ENCODE measurements around the gene IL24.

Gene IL24

DNA sequence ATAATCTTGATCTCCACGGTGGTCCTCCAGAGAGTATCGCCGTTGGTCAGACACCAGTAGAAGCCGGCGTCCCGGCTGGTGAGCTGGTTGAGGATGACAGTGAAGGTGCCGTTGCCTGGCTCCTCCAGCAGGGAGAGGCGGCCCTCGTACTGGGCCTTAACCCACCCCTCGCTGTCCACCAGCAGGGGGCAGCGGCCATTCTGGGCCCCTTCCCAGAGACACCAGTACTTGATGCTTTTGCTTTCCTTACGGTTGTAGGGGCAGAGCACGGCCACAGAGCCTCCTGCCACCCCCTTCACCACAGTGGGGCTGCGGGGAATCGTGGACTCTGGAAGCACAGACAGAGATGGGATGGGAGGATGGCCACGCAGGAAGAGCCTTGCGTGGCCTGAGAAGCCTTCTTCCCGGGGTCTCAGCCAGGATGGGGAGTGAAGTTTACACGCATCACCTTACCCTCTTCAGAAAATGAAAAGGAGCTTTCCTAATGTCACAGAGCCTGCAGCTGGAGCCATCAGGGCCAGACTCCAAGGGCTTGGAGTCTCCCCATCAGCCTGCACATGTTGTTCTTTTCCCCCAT lies 38.3 kb downstream of the IL24 start:
- Histone ChIP-seq H3K36me3 (ENCODE audit: control insufficient read depth, low read depth, low read length) (no peaks in the 10 kb centered on the region), H3K4me3 (ENCODE audit: low read length) (no peak overlapping the region), H3K9ac (ENCODE audit: low read length) (no peak overlapping the region), H3K9me3 (ENCODE audit: control insufficient read depth, low read depth, low read length) (no peaks in the 10 kb centered on the region), H3K4me1 (ENCODE audit: control insufficient read depth, low read depth, low read length) (no peaks in the 10 kb centered on the region), H3K27me3 (ENCODE audit: control insufficient read depth, insufficient read depth, low read length) (no peaks in the 10 kb centered on the region), H3K27ac (ENCODE audit: low read length) (no peak overlapping the region)

DNA sequence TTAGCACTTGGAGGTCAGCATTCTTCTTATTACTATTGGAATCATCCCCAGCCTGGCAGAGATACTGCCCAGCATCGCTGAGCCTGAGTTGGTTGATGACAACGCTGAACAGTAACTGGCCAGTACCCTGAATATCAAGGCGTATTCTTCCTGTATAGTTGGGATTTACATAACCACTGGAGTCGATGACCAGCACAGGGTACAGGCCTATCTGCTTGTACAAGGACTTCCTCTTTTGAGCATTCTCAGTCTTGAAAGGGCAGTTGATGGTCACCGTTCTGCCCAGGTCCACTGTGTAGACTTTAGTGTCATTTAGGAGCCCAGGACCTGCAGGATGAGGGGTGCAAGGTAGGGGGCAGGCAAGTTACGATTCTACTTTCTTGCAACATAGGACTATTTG lies 40.2 kb downstream of the IL24 start:
- no peaks in the 10 kb centered on the region for H3K27me3 ChIP-seq (ENCODE audit: control insufficient read depth, insufficient read depth, low read length)

DNA sequence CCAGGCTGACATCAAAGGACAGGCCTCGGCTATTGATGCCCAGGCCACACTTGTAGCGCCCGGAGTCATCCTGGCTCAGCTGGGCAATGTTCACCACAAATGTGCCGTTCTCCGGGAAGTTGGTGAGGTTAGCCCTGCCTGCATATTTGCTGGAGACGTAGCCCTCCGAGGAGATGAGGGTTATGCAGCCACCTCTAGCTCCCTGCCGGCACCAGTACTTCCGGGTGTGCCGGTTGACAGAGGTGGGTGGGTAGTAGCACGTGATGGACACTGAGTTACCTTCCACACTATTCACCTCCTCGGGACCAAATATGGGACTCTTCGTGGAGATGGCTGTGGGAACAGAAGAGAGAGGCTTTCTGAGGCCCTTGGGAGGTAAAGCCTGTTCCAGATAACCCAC lies 41.9 kb downstream of the IL24 start:
- Histone ChIP-seq H3K27me3 (ENCODE audit: control insufficient read depth, insufficient read depth, low read length) (no peaks in the 10 kb centered on the region), H3K9me3 (ENCODE audit: control insufficient read depth, low read depth, low read length) (no peaks in the 10 kb centered on the region), H3K36me3 (ENCODE audit: control insufficient read depth, low read depth, low read length) (no peaks in the 10 kb centered on the region), H3K9ac (ENCODE audit: low read length) (no peak overlapping the region), H3K4me1 (ENCODE audit: control insufficient read depth, low read depth, low read length) (no peaks in the 10 kb centered on the region), H3K27ac (ENCODE audit: low read length) (no peak overlapping the region), H3K4me3 (ENCODE audit: low read length) (no peak overlapping the region)

More for the DNA sequence above, 40.2 kb downstream of the IL24 start:
- Histone ChIP-seq H3K4me3 (ENCODE audit: low read length) (no peak overlapping the region), H3K9ac (ENCODE audit: low read length) (no peak overlapping the region), H3K36me3 (ENCODE audit: control insufficient read depth, low read depth, low read length) (no peaks in the 10 kb centered on the region), H3K27ac (ENCODE audit: low read length) (no peak overlapping the region), H3K9me3 (ENCODE audit: control insufficient read depth, low read depth, low read length) (no peaks in the 10 kb centered on the region), H3K4me1 (ENCODE audit: control insufficient read depth, low read depth, low read length) (no peaks in the 10 kb centered on the region)

DNA sequence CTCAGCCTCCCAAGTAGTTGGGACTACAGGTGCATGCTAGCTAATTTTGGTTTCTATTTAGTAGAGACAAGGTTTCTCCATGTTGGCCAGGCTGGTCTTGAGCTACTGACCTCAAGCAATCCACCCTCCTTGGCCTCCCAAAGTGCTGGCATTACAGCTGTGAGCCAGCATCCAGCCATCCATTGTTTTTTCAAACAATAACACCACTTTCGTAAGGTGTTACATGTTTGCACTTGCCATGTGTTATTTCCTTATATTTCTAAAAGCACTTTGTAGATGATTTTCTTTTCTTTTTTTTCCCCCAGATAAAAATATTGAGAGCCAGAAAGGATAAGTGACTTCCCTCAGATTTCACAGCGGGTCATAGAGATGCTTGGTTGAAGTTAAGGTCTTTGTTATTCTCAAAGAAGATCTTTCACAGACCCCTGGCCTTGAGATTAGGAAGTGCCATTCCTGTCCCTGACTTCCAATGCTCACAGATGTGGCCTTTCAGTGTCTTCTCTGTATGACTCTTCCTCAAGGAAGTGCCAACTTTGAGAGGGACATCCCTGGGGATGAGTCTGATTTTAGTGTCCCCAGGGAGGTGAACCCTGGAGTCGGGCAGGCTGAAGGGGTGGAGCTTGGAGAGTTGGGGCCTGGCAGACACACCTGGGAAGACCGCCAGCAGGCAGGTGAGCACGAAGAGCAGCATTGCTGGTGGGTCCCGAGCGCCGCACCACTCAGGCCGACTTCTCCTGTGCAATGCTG lies 42.8 kb downstream of the IL24 start:
- H3K9me3 ChIP-seq (ENCODE audit: control insufficient read depth, low read depth, low read length): no peaks in the 10 kb centered on the region
- H3K4me3 ChIP-seq (ENCODE audit: low read length): no peak overlapping the region
- no peak overlapping the region for H3K9ac ChIP-seq (ENCODE audit: low read length)
- no peaks in the 10 kb centered on the region for H3K4me1 ChIP-seq (ENCODE audit: control insufficient read depth, low read depth, low read length)
- no peaks in the 10 kb centered on the region for H3K27me3 ChIP-seq (ENCODE audit: control insufficient read depth, insufficient read depth, low read length)
- H3K27ac ChIP-seq (ENCODE audit: low read length): no peak overlapping the region
- H3K36me3 ChIP-seq (ENCODE audit: control insufficient read depth, low read depth, low read length): no peaks in the 10 kb centered on the region

- H3K9me3 ChIP-seq (ENCODE audit: control insufficient read depth, low read depth, low read length): no peaks in the 10 kb centered on the region
- no peaks in the 10 kb centered on the region for H3K27me3 ChIP-seq (ENCODE audit: control insufficient read depth, insufficient read depth, low read length)
Measured at GRCh38 chr1:206940588-206940936, 43.3 kb downstream of the IL24 start.

GRCh38 chr1:206941766-206942418 lies 44.6 kb downstream of the IL24 start:
- Histone ChIP-seq H3K27me3 (ENCODE audit: control insufficient read depth, insufficient read depth, low read length) (no peaks in the 10 kb centered on the region), H3K36me3 (ENCODE audit: control insufficient read depth, low read depth, low read length) (no peaks in the 10 kb centered on the region), H3K9ac (ENCODE audit: low read length) (no peak overlapping the region), H3K9me3 (ENCODE audit: control insufficient read depth, low read depth, low read length) (no peaks in the 10 kb centered on the region), H3K27ac (ENCODE audit: low read length) (no peak overlapping the region), H3K4me1 (ENCODE audit: control insufficient read depth, low read depth, low read length) (no peaks in the 10 kb centered on the region), H3K4me3 (ENCODE audit: low read length) (no peak overlapping the region)

More at GRCh38 chr1:206940588-206940936, 43.3 kb downstream of the IL24 start:
- no peak overlapping the region for H3K4me3 ChIP-seq (ENCODE audit: low read length)
- no peaks in the 10 kb centered on the region for H3K36me3 ChIP-seq (ENCODE audit: control insufficient read depth, low read depth, low read length)
- H3K4me1 ChIP-seq (ENCODE audit: control insufficient read depth, low read depth, low read length): no peaks in the 10 kb centered on the region
- no peak overlapping the region for H3K9ac ChIP-seq (ENCODE audit: low read length)
- H3K27ac ChIP-seq (ENCODE audit: low read length): no peak overlapping the region

- Histone ChIP-seq H3K36me3 (ENCODE audit: control insufficient read depth, low read depth, low read length) (no peaks in the 10 kb centered on the region), H3K4me1 (ENCODE audit: control insufficient read depth, low read depth, low read length) (no peaks in the 10 kb centered on the region), H3K9ac (ENCODE audit: low read length) (no peak overlapping the region), H3K27ac (ENCODE audit: low read length) (no peak overlapping the region), H3K4me3 (ENCODE audit: low read length) (no peak overlapping the region), H3K27me3 (ENCODE audit: control insufficient read depth, insufficient read depth, low read length) (no peaks in the 10 kb centered on the region), H3K9me3 (ENCODE audit: control insufficient read depth, low read depth, low read length) (no peaks in the 10 kb centered on the region)
Measured at GRCh38 chr1:206944703-206945102, 47.5 kb downstream of the IL24 start.

- Histone ChIP-seq H3K27ac (ENCODE audit: low read length) (no peak overlapping the region), H3K9ac (ENCODE audit: low read length) (no peak overlapping the region), H3K9me3 (ENCODE audit: control insufficient read depth, low read depth, low read length) (no peaks in the 10 kb centered on the region), H3K4me3 (ENCODE audit: low read length) (no peak overlapping the region), H3K36me3 (ENCODE audit: control insufficient read depth, low read depth, low read length) (no peaks in the 10 kb centered on the region), H3K4me1 (ENCODE audit: control insufficient read depth, low read depth, low read length) (no peaks in the 10 kb centered on the region), H3K27me3 (ENCODE audit: control insufficient read depth, insufficient read depth, low read length) (no peaks in the 10 kb centered on the region)
Measured at GRCh38 chr1:206945779-206946178, 48.5 kb downstream of the IL24 start.

GRCh38 chr1:206946261-206946660 lies 49.0 kb downstream of the IL24 start, which contains the start of gene PIGR:
Gene PIGR (minus strand): TSS chr1:206946466. CDS start chr1:206940531, 5,935 bp downstream.
- Histone ChIP-seq H3K4me3 (ENCODE audit: low read length) (no peak within 1 kb of the TSS), H3K27ac (ENCODE audit: low read length) (no peak within 1 kb of the TSS), H3K27me3 (ENCODE audit: control insufficient read depth, insufficient read depth, low read length) (no peaks in the 10 kb centered on the region), H3K4me1 (ENCODE audit: control insufficient read depth, low read depth, low read length) (no peaks in the 10 kb centered on the region), H3K9me3 (ENCODE audit: control insufficient read depth, low read depth, low read length) (no peaks in the 10 kb centered on the region), H3K9ac (ENCODE audit: low read length) (no peak within 1 kb of the TSS), H3K36me3 (ENCODE audit: control insufficient read depth, low read depth, low read length) (no peaks in the 10 kb centered on the region)

- Histone ChIP-seq H3K9me3 (ENCODE audit: control insufficient read depth, low read depth, low read length) (no peaks in the 10 kb centered on the region), H3K36me3 (ENCODE audit: control insufficient read depth, low read depth, low read length) (no peaks in the 10 kb centered on the region), H3K27ac (ENCODE audit: low read length) (no peak overlapping the region), H3K9ac (ENCODE audit: low read length) (no peak overlapping the region), H3K4me3 (ENCODE audit: low read length) (no peak overlapping the region), H3K4me1 (ENCODE audit: control insufficient read depth, low read depth, low read length) (no peaks in the 10 kb centered on the region), H3K27me3 (ENCODE audit: control insufficient read depth, insufficient read depth, low read length) (no peaks in the 10 kb centered on the region)
Measured at GRCh38 chr1:206947255-206947654, 50.0 kb downstream of the IL24 start.

DNA sequence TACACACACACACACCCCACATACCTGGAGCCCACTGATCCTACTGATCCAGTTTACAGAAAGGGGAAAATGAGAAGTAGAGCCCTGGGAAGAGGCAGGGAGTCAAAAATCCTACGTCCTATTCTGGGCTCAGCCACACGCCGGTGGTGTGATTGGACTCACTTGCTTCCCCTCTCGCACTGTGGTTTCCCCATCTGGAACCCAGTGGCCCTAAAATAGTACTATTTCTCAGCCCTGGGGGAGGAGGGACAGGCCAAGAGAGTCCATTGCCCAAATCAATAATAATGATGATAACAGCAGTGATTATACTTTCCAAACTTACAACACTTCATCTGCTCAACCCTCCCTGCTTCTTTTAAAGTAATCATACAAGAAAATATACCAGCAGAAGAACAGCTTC lies 52.0 kb downstream of the IL24 start:
- Histone ChIP-seq H3K9ac (ENCODE audit: low read length) (no peak overlapping the region), H3K4me1 (ENCODE audit: control insufficient read depth, low read depth, low read length) (no peaks in the 10 kb centered on the region), H3K36me3 (ENCODE audit: control insufficient read depth, low read depth, low read length) (no peaks in the 10 kb centered on the region), H3K9me3 (ENCODE audit: control insufficient read depth, low read depth, low read length) (no peaks in the 10 kb centered on the region), H3K27me3 (ENCODE audit: control insufficient read depth, insufficient read depth, low read length) (no peaks in the 10 kb centered on the region), H3K27ac (ENCODE audit: low read length) (no peak overlapping the region), H3K4me3 (ENCODE audit: low read length) (no peak overlapping the region)

GRCh38 chr1:206949641-206950040 lies 52.4 kb downstream of the IL24 start:
- Histone ChIP-seq H3K9ac (ENCODE audit: low read length) (no peak overlapping the region), H3K27ac (ENCODE audit: low read length) (no peak overlapping the region), H3K9me3 (ENCODE audit: control insufficient read depth, low read depth, low read length) (no peaks in the 10 kb centered on the region), H3K4me1 (ENCODE audit: control insufficient read depth, low read depth, low read length) (no peaks in the 10 kb centered on the region), H3K27me3 (ENCODE audit: control insufficient read depth, insufficient read depth, low read length) (no peaks in the 10 kb centered on the region), H3K4me3 (ENCODE audit: low read length) (no peak overlapping the region), H3K36me3 (ENCODE audit: control insufficient read depth, low read depth, low read length) (no peaks in the 10 kb centered on the region)

All from iPS-18a (cell line).